Upper lobe of right lung (tissue), 1 donor: ENCODE data around the gene GRIN2C. TPM values are rescaled to one million over a fixed set of nuclear protein-coding genes. Genes with fewer than 3 reads are reported as not detected.

Source experiments
- ATAC-seq: fragments of 200-7000 bp; cut with Tn5 transposase; one replicate; pipeline ENCODE4 v1.9.1; 2020; ENCODE audit warnings: mild to moderate bottlenecking, moderate library complexity
- DNase-seq: peaks from one replicate; pipeline ENCODE4 v3.0.0-alpha.2; 2020
- H3K27ac ChIP-seq: fragments of 200-600 bp; one replicate; pipeline ENCODE4 v1.8.0; 2022
- H3K27me3 ChIP-seq: fragments of 200-600 bp; one replicate; pipeline ENCODE4 v1.8.0; 2022; ENCODE audit warnings: mild to moderate bottlenecking
- H3K36me3 ChIP-seq: fragments of 200-600 bp; one replicate; pipeline ENCODE4 v1.8.0; 2022
- H3K4me1 ChIP-seq: fragments of 200-600 bp; one replicate; pipeline ENCODE4 v1.8.0; 2022
- H3K4me3 ChIP-seq: fragments of 200-600 bp; one replicate; pipeline ENCODE4 v1.8.0; 2022; ENCODE audit warnings: mild to moderate bottlenecking
- H3K9me3 ChIP-seq: fragments of 200-600 bp; one replicate; pipeline ENCODE4 v1.8.0; 2022
- intact Hi-C: fragments of 100-400 bp; cut with DNase I; formaldehyde crosslinking; loops from one replicate; pipeline ENCODE4 v1.11.0; 2022
- total RNA-seq: library from RNA; stranded (reverse); fragmentation: NEBNext Ultra II Directional; extraction: Animal tissue kit (Norgen Biotek cat#: 25700); gene quantifications from one replicate; pipeline ENCODE4 v1.2.1, GENCODE V29; 2021
- TF ChIP-seq, protein P1 (sequence below): fragments of 200-600 bp; IDR thresholded peaks from one replicate; pipeline ENCODE4 v1.8.0; 2022; ENCODE audit warnings: antibody characterized with exemption
- donor health status: DM: no; HTN: yes; CAD: no; lungs with severe emphysema.

Gene GRIN2C
- total RNA-seq, 1 donor from 2014 or later: not detected

DNA sequence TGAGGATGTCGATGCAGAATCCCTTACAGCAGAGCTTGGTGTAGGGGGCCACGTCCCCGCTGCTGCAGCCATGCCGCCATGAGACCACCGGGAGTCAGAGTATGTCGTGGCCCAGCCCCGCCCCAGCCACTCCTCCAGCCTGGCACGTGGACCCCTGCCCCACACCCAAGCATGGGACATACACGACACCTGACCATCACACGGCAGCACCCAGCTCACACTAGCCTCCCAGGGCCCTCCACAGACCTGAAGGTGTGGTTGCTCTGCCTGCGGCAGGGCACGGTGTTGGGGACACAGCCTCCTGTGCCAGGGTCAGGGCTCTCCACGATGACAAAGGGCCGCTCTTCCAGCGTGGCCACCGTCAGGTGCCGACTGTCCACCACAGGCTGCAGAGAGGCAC, 9.4 kb downstream of the GRIN2C start:
- Histone ChIP-seq H3K36me3 (no peaks in the 10 kb centered on the region), H3K4me1 (peaks cover 11% of the 10 kb centered on the region), H3K27ac (no peak overlapping the region), H3K4me3 (no peak overlapping the region), H3K9me3 (no peaks in the 10 kb centered on the region), H3K27me3 (peaks cover 46% of the 10 kb centered on the region)
- no peak for ATAC-seq
- TF ChIP-seq, protein P1, sequence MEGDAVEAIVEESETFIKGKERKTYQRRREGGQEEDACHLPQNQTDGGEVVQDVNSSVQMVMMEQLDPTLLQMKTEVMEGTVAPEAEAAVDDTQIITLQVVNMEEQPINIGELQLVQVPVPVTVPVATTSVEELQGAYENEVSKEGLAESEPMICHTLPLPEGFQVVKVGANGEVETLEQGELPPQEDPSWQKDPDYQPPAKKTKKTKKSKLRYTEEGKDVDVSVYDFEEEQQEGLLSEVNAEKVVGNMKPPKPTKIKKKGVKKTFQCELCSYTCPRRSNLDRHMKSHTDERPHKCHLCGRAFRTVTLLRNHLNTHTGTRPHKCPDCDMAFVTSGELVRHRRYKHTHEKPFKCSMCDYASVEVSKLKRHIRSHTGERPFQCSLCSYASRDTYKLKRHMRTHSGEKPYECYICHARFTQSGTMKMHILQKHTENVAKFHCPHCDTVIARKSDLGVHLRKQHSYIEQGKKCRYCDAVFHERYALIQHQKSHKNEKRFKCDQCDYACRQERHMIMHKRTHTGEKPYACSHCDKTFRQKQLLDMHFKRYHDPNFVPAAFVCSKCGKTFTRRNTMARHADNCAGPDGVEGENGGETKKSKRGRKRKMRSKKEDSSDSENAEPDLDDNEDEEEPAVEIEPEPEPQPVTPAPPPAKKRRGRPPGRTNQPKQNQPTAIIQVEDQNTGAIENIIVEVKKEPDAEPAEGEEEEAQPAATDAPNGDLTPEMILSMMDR: no peak
- intact Hi-C loops: no loop called here
- DNase-seq: no peak

DNA sequence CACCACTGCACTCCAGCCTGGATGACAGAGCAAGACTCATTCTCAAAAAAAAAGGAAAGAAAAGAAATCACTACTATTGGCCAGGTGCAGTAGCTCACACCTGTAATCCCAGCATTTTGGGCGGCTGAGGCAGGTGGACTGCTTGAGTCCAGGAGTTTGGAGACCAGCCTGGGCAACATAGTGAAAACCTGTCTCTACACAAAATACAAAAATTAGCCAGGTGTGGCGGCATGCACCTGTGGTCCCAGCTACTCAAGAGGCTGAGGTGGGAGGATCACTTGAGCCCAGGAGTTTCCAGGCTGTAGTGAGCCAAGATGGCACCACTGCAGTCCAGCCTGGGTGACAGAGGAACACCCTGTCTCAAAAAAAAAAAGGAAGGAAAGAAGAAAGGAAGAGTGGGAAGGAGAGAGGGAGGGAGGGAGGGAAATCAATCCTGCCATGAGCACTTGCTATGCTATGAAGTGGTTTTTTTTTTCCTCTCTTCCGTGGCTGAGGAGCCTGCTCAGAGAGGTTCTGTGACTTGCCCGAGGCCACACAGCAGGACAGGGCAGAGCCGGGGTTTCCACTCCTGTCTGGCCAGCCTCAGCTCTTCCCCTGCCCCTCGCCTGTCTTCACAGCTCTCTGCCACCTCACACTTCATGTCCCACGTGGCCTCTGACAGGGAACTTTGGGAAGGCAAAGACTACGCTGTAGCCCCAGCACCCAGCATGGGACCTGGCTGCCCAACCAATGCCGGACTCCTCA, 10.9 kb downstream of the GRIN2C start:
- Histone ChIP-seq H3K4me3 (no peak overlapping the region), H3K4me1 (peaks cover 11% of the 10 kb centered on the region), H3K9me3 (no peaks in the 10 kb centered on the region), H3K27ac (no peak overlapping the region), H3K36me3 (no peaks in the 10 kb centered on the region), H3K27me3 (peaks cover 31% of the 10 kb centered on the region)
- DNase-seq (no peak), ATAC-seq (no peak)
- intact Hi-C loops: no loop called here
- TF ChIP-seq, protein P1: no peak

DNA sequence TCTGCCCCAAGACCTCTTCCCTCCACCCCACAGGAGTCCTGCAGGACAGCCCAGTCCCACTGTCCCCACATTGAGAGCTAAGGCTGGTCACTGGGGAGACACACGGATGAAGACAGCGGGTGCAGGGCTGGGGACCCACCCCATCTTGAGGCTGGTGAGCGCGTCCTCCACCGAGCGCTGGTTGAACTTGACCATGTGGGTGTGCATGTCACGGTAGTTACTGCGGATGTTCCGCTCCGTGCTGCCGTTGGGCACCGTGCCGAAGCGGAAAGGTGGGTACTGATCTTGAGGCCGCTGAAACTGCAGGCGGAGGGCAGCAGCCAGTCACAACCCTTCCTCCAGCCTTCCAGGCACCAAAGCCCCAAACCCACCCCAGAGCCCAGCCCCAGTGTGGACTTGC, 13.1 kb downstream of the GRIN2C start:
- Histone ChIP-seq H3K36me3 (no peaks in the 10 kb centered on the region), H3K9me3 (no peaks in the 10 kb centered on the region), H3K4me1 (peaks cover 7% of the 10 kb centered on the region), H3K4me3 (no peak overlapping the region), H3K27ac (no peak overlapping the region), H3K27me3 (peaks cover 10% of the 10 kb centered on the region)
- TF ChIP-seq, protein P1: no peak
- ATAC-seq: no peak
- intact Hi-C loops: no loop called here
- DNase-seq: no peak

DNA sequence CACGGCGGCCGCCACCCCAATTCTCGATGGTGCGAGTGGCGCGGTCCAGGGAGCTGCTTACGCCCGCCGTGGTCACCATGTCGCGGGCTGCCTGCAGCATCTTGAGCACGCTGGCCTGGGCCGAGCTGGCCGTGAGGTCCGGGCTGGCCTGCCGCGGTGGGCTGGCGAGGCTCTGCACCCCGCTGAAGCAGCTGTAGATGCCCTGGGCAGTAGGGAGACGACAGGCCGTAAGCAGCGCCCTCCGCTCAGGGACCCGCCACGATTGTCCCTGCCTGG, 16.4 kb downstream of the GRIN2C start:
- intact Hi-C loops: no loop called here
- DNase-seq: no peak

DNA sequence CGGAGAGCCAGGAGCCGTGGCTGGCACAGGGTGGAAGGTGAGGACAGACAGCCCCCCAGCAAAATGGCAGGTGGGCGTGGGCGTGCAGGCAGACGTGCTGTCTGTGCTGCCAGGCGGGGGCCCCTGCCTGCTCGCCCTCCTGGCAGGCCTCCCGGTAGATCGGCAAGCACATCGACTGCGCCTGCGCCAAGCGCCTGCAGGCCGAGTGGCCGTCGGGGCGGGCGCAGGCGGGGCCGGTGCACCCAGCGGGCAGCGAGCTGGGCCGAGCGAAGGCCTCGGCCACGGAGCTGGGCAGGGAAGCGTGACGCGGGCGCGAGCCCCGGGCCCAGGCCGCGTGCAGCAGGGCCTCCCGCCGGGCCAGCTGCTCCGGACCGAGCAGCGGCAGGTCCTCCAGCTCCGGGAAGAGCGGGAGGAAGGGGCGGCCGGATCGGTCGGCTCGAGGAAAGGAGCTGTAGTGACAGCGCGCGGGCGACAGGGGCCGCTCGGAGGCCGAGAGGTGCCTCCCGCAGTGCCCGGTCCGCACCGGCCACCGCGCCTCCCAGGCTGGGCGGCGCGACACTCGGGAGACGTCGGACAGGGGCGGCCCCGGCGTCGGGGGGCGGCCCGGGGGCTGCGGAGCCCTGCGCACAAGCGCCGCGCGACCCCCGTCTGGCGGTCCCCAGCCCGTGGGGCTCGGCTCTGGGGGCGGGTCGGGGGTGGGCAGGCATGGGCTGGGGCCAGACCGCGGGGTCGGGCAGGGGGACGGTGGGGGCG, 16.9 kb downstream of the GRIN2C start:
- peak overlapping the region; percentile 48 for H3K4me3 ChIP-seq
- peaks cover 20% of the 10 kb centered on the region for H3K4me1 ChIP-seq
- peaks cover 10% of the 10 kb centered on the region for H3K36me3 ChIP-seq
- H3K9me3 ChIP-seq: no peaks in the 10 kb centered on the region
- intact Hi-C loops: no loop called here
- peak; percentile 90 for ATAC-seq
- TF ChIP-seq, protein P1: peak; percentile 63
- no peaks in the 10 kb centered on the region for H3K27me3 ChIP-seq
- DNase-seq: peak; percentile 92
- H3K27ac ChIP-seq: no peak overlapping the region

More for the DNA sequence above, 16.4 kb downstream of the GRIN2C start:
- peaks cover 20% of the 10 kb centered on the region for H3K4me1 ChIP-seq
- peaks cover 7% of the 10 kb centered on the region for H3K36me3 ChIP-seq
- no peaks in the 10 kb centered on the region for H3K27me3 ChIP-seq
- TF ChIP-seq, protein P1: no peak
- H3K9me3 ChIP-seq: no peaks in the 10 kb centered on the region
- no peak for ATAC-seq
- H3K27ac ChIP-seq: no peak overlapping the region
- peak overlapping the region; percentile 48 for H3K4me3 ChIP-seq
